ENCODE data around the gene ZNRF1.

The ZNRF1 gene

GRCh38 chr16:74990832-74991231 lies 8.0 kb upstream of the ZNRF1 start:
- no peak for DNase-seq (ENCODE audit: low read depth in 1 of 2, low spot score in 1 of 2)
- TF ChIP-seq JUND (IDR thresholded peaks at IDR 0.05; ENCODE audit: low read depth): no peak
- in situ Hi-C loops (cut with HindIII; ENCODE audit: low pct_unique_long_range_greater_than_20kb, low sequenced_read_pairs): no loop called here

GRCh38 chr16:74991268-74991592 lies 7.6 kb upstream of the ZNRF1 start:
- in situ Hi-C loops (cut with HindIII; ENCODE audit: low pct_unique_long_range_greater_than_20kb, low sequenced_read_pairs): no loop called here
- no peak for TF ChIP-seq JUND (IDR thresholded peaks at IDR 0.05; ENCODE audit: low read depth)
- no peak for DNase-seq (ENCODE audit: low read depth in 1 of 2, low spot score in 1 of 2)

- in situ Hi-C loops (cut with HindIII; ENCODE audit: low pct_unique_long_range_greater_than_20kb, low sequenced_read_pairs): no loop called here
- TF ChIP-seq JUND (IDR thresholded peaks at IDR 0.05; ENCODE audit: low read depth): no peak
- DNase-seq (ENCODE audit: low read depth in 1 of 2, low spot score in 1 of 2): no peak
Observed at GRCh38 chr16:74991593-74992403, 7.0 kb upstream of the ZNRF1 start.

- DNase-seq (ENCODE audit: low read depth in 1 of 2, low spot score in 1 of 2): no peak
- no peak for TF ChIP-seq JUND (IDR thresholded peaks at IDR 0.05; ENCODE audit: low read depth)
- in situ Hi-C loops (cut with HindIII; ENCODE audit: low pct_unique_long_range_greater_than_20kb, low sequenced_read_pairs): no loop called here
Observed at GRCh38 chr16:74995986-74996385, 2.8 kb upstream of the ZNRF1 start.

- no peak for TF ChIP-seq JUND (IDR thresholded peaks at IDR 0.05; ENCODE audit: low read depth)
- DNase-seq (ENCODE audit: low read depth in 1 of 2, low spot score in 1 of 2): no peak
- in situ Hi-C loops (cut with HindIII; ENCODE audit: low pct_unique_long_range_greater_than_20kb, low sequenced_read_pairs): no loop called here
Observed at GRCh38 chr16:74997042-74997491, 1.8 kb upstream of the ZNRF1 start.

- DNase-seq (ENCODE audit: low read depth in 1 of 2, low spot score in 1 of 2): peak; percentile 24 to 29
- in situ Hi-C loops (cut with HindIII; ENCODE audit: low pct_unique_long_range_greater_than_20kb, low sequenced_read_pairs): no loop called here
- TF ChIP-seq JUND (IDR thresholded peaks at IDR 0.05; ENCODE audit: low read depth): no peak
Observed at GRCh38 chr16:74999219-74999608, 390 bp downstream of the ZNRF1 start.

- no peak for TF ChIP-seq JUND (IDR thresholded peaks at IDR 0.05; ENCODE audit: low read depth)
- in situ Hi-C loops (cut with HindIII; ENCODE audit: low pct_unique_long_range_greater_than_20kb, low sequenced_read_pairs): no loop called here
- peak; percentile 56 to 69 for DNase-seq (ENCODE audit: low read depth in 1 of 2, low spot score in 1 of 2)
Observed at GRCh38 chr16:74999609-75000480, 1.0 kb downstream of the ZNRF1 start.

- in situ Hi-C loops (cut with HindIII; ENCODE audit: low pct_unique_long_range_greater_than_20kb, low sequenced_read_pairs): no loop called here
- peak in 1 of 2 experiments; percentile 30 for DNase-seq (ENCODE audit: low read depth in 1 of 2, low spot score in 1 of 2)
- TF ChIP-seq JUND (IDR thresholded peaks at IDR 0.05; ENCODE audit: low read depth): no peak
Observed at GRCh38 chr16:75000481-75001081, 1.8 kb downstream of the ZNRF1 start.

- DNase-seq (ENCODE audit: low read depth in 1 of 2, low spot score in 1 of 2): no peak
- no peak for TF ChIP-seq JUND (IDR thresholded peaks at IDR 0.05; ENCODE audit: low read depth)
- in situ Hi-C loops (cut with HindIII; ENCODE audit: low pct_unique_long_range_greater_than_20kb, low sequenced_read_pairs): no loop called here
Observed at GRCh38 chr16:75002474-75002873, 3.6 kb downstream of the ZNRF1 start.

- TF ChIP-seq JUND (IDR thresholded peaks at IDR 0.05; ENCODE audit: low read depth): no peak
- in situ Hi-C loops (cut with HindIII; ENCODE audit: low pct_unique_long_range_greater_than_20kb, low sequenced_read_pairs): no loop called here
- no peak for DNase-seq (ENCODE audit: low read depth in 1 of 2, low spot score in 1 of 2)
Observed at GRCh38 chr16:75003931-75004330, 5.1 kb downstream of the ZNRF1 start.

- in situ Hi-C loops (cut with HindIII; ENCODE audit: low pct_unique_long_range_greater_than_20kb, low sequenced_read_pairs): no loop called here
- TF ChIP-seq JUND (IDR thresholded peaks at IDR 0.05; ENCODE audit: low read depth): no peak
Observed at GRCh38 chr16:75004460-75004859, 5.6 kb downstream of the ZNRF1 start.

GRCh38 chr16:75005697-75006096 lies 6.9 kb downstream of the ZNRF1 start:
- no peak for TF ChIP-seq JUND (IDR thresholded peaks at IDR 0.05; ENCODE audit: low read depth)
- in situ Hi-C loops (cut with HindIII; ENCODE audit: low pct_unique_long_range_greater_than_20kb, low sequenced_read_pairs): no loop called here
- no peak for DNase-seq (ENCODE audit: low read depth in 1 of 2, low spot score in 1 of 2)

More at GRCh38 chr16:75004460-75004859, 5.6 kb downstream of the ZNRF1 start:
- DNase-seq (ENCODE audit: low read depth in 1 of 2, low spot score in 1 of 2): no peak

- in situ Hi-C loops (cut with HindIII; ENCODE audit: low pct_unique_long_range_greater_than_20kb, low sequenced_read_pairs): no loop called here
- no peak for DNase-seq (ENCODE audit: low read depth in 1 of 2, low spot score in 1 of 2)
- no peak for TF ChIP-seq JUND (IDR thresholded peaks at IDR 0.05; ENCODE audit: low read depth)
Observed at GRCh38 chr16:75007443-75007842, 8.6 kb downstream of the ZNRF1 start.

All from T47D (cell line).